ENCODE results near the gene LIMCH1.

- TF ChIP-seq POLR2AphosphoS5 (IDR thresholded peaks at IDR 0.05; ENCODE audit: low read depth, low read length) (no peak), POLR2A (IDR thresholded peaks at IDR 0.05; ENCODE audit: low read depth, low read length) (no peak), TAF1 (IDR thresholded peaks at IDR 0.05; ENCODE audit: low read depth, low read length) (no peak), SPI1 (IDR thresholded peaks at IDR 0.05; ENCODE audit: low read depth, low read length) (no peak), POU2F2 (IDR thresholded peaks at IDR 0.05; ENCODE audit: low read depth, low read length) (no peak)
Measured at GRCh38 chr4:41661442-41662076, 123.6 kb downstream of the LIMCH1 start.

Measured in GM12891 (cell line).